NCI-H1417 treated with DMSO at 0.1 percent for 48 hours (cell line): Measurements from ENCODE around the gene WDR82.

Experiments
- DNase-seq: peaks from one replicate; lab custom pipeline; 2025; lab: John Stamatoyannopoulos, UW

The WDR82 gene

DNA sequence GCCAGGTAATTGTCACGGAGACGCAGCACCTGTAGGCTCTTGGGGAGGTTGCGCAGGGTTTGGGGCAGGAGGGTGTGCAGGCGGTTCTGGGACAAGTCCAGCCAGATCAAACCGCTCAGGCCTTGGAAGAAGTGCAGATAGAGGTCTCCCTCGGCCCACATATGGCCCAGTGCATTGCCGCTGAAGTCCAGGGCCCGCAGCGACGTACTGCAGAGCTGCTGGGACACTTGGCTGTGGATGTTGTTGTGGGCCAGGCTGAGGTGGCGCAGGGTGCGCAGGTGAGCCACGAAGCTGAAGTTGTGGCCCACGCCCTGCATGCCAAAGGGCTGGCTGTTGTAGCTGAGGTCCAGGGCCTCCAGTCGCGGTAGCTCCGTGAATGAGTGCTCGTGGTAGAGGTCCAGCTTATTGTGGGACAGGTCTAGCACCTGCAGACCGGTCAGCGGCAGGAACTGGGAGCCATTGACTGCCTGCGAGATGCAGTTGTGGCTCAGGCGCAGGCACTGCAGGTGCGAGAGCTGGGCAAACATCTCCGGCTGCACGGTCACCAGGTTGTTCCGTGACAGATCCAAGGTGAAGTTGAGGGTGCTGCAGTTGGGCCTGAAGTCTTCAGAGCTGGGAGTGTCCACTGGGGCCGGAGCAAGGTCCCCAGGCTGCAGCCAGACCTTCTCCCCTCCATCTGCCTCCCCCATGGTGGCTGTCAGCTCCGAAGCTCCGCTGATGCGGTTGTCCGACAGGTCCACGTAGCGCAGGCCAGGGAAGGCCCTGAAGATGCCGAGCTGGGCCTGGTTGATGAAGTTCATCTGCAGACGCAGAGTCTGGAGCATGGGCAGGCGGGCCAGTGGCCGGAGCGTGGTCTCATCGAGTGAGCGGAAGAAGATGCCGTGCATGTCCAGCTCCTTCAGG lies 55.9 kb downstream of the WDR82 start:
- DNase-seq: no peak

GRCh38 chr3:52221563-52222318 lies 56.7 kb downstream of the WDR82 start:
- no peak for DNase-seq

DNA sequence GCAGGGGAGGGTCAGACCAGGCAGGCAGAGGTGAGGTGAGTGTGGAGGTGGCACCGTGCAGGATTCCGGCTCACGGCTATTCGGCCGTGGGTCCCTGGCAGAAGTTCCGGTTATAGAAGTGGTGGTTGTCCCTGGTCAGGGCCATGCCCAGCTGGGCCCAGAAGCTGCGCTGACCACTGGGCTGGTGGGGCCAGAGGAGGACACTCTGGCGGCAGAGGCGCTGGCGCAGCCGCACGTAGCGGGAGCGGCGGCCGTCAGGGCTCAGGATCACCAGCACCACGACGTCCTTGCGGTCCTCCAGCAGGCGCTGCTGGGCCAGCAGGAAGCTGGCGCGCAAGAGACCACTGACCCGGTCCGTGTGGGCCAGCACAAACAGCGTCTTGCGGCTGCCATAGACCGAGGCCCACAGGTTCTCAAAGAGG lies 57.3 kb downstream of the WDR82 start:
- no peak for DNase-seq

GRCh38 chr3:52220380-52221026 lies 57.9 kb downstream of the WDR82 start:
- no peak for DNase-seq

DNA sequence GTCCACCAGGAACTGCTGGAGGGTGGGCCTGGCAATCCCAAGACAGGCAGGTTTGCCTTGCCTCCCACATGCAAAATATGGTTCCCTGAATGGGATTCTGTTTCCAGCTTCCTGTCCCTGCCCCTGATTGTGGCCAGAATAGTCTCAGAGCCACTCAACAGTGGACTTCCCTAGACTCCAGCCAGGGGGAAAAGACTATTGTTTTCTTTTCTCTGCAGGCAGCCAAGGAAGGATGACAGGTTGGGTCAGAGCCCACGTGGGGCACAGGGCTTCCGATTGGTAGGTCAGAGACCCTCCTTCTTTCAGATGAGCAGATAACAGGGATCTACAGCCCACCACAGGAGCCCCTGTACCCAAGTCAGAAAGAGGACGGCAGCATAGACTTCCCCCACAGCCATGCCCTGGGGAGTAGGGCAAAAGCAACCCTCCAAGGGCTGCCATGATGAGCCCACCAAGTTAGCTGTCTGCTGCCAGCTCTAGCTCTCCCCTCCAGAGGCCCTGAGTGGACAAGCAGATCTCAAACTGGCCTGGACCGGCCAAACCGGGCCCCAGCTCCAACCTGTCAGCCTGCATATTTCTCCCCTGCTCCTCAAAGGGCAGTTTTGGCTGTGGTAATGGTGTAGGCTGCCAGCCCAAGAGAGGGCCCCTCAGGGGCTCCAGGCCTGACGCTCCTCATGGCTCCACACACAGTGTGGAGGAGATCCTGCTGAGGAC lies 59.4 kb downstream of the WDR82 start:
- DNase-seq: no peak

DNA sequence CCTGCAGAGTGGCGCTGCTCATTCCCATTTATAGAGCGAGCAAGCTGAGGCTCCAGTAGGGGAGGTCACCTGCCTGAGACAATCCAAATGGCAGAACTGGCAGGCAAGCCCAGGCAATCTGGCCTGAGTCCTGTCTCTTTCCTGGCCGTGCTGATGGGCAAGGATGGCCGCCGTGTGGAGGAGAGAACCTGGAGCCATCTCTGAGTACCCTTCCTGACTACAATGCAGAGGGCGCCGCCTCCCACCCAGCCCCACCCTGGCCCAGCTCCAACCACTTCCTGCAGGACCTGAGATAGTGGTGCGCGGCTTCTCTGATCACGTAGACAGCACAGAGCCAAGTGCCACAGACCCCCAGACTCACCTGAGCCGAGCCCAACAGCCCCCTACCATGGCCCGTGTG lies 60.0 kb downstream of the WDR82 start:
- no peak for DNase-seq

GRCh38 chr3:52218026-52218425 lies 60.4 kb downstream of the WDR82 start:
- DNase-seq: no peak

- no peak for DNase-seq
These were observed 61.0 kb downstream of the WDR82 start for GRCh38 chr3:52217409-52217805.

DNA sequence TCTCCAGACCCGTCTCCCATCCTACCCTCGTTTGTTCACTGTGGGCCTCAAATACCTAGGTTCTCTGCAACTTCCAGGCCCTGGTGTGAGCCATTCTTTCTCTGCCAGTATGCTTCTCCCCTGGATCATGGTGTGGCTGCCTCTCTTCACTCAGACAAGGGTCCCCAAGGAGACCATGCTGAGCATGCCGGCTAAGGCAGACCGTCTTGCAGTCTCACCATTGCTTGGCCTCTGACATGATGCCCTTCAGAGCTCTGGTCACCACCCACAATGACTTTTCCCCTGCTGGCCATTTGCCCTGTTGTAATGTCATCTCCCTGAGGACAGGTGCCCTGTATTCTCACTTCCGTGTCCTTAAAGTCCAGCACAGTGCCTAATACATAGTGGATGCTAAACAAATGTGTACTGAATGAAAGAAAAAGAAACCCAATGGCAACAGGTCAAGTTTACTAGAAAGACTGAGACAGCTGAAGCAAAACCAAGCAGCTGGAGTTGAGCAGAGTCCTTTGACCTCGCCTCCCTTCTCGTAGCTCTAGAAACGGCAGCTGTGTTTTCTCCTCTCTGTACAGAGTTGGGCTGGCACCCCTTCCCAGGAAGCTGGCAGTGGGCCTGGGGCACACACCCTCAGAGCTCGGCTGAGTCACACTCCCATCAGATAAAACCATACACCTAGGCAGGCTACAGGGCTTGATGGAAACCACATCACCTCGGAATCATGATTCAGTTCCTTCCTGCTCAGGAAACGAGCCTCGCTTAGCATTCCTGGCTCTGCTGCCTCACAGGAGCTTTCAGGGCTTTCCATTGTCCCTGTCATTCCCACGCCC lies 61.7 kb downstream of the WDR82 start:
- no peak for DNase-seq

GRCh38 chr3:52215351-52215750 lies 63.1 kb downstream of the WDR82 start:
- no peak for DNase-seq

GRCh38 chr3:52213901-52214300 lies 64.5 kb downstream of the WDR82 start:
- no peak for DNase-seq

GRCh38 chr3:52213005-52213404 lies 65.4 kb downstream of the WDR82 start:
- DNase-seq: no peak

- no peak for DNase-seq
These were observed 67.1 kb downstream of the WDR82 start for GRCh38 chr3:52211268-52211891.

DNA sequence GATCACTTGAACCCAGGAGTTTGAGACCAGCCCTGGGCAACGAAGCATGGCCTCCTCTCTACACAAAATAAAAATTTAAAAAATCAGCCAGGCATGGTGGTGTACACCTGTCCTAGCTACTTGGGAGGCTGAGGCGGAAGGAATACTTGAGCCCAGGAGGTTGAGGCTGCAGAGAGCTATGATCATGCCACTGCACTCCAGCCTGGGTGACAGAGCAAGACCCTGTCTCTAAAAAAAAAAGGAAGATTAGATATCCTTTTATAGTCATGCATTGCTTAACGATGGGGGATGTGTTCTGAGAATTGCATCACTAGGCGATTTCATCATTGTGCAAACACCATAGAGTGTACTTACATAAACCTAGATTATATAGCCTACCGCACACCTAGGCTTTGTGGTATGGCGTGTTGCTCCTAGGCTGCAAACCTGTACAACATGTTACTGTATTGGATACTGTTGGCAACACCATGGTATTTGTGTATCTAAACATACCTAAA lies 67.9 kb downstream of the WDR82 start:
- no peak for DNase-seq

DNA sequence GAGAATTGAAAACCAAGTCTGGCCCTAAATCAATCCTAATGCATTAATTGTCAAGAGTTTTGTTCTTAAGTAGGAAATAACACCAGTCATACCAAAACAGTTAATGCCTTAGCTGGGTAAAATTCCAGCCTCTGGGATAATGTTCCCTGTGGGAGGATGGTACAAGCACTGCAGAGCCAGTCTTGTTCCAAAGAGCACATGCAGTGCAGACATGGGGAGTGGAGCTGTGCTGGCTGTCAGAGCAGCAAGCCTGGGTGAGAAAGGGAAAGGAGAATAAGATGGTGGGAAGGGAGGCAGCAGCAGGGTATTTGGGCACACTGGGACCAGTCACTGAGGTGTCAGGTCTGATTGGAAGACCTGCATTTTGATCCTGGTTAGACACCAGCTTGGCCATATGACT lies 68.4 kb downstream of the WDR82 start:
- no peak for DNase-seq

DNA sequence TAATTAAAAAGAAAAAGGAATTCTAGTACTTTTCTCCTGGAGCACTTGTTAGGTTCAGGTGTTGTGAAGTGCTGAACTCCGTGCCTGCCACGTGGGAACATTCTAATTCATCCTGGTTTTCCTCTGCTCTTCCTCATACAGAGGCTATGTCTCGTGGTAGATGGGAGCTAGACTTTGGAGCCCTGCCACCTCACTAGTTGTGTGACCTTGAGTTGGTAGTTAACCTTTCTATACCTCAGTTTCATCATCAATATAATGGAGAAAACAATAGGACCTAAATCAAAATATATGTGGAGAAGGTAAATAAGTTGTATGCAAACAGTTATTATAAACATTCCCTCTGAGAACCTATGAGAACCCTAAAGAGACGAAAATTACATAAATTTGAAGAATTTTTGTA lies 69.9 kb downstream of the WDR82 start:
- no peak for DNase-seq

- DNase-seq: no peak
These were observed 72.6 kb downstream of the WDR82 start for GRCh38 chr3:52205727-52206372.
